Effector CD8-positive, alpha-beta T cell (primary cell): ENCODE results near the gene NOP16.

Source experiments
- DNase-seq: peaks from one replicate; lab custom pipeline; 2025; lab: John Stamatoyannopoulos, UW

The NOP16 gene

DNA sequence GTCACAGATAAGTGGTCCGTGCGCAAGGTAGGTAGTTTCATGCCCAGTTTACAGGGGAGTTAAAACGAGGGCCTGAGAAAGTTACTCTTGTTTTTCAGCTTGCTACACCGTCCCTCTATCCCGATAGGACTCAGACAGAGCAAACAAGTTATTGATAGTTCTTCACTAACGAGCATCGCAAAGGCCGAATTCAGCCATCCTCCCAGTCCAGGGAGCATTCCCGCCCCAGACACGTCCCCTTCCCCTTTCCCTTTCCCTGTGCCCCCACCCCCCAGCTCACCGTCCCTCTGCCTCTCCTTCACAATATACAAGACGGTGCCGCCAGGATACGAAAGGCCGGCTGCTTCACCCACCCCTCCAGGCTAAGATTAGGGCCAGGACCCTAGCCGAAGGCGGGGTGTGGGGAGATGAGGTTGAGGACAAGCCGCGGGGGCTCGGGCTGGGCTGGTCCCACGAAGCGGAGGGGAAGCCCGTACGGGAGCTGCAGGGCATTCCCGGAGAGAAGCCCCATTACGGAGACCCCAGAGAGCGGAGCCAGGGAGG is 27.4 kb downstream of the NOP16 start:
- DNase-seq = no peak

DNA sequence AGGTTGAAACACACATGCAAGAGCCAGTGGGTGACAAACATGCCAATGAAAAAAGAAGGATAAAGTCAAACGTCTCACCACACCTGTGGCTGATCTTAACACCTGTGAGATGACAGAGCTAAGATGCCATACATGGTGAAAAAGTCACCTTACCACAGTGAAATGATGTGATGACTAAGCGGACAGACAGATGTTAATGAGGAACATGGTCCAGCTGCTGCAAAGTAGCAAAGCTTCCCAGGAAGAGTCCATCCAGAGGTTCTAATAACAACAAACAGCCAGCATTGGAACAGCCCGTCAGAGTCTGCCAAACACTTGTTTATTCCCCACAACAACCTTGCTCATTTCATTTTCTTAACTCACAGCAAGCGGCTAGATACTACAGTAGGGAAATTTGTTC is 28.7 kb downstream of the NOP16 start:
- no peak for DNase-seq

DNA sequence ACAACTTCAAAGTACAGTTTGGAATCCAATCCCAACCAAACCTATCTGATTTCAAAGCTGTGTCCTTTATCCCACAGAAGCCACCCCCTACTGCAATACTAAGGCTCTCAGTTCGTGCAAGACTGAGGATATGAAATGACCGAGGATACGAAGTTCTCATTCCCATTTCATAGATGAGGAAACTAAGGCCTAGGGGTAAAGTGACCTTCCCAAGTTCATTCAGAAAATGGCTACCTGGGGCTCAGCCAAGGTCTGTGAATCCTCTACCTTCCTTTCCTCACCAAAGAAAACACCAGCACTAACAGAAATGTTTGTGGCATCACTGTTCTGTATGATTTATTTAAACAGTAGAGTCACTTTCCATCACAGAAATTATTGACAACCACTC is 32.2 kb downstream of the NOP16 start:
- no peak for DNase-seq

GRCh38 chr5:176355400-176356178 is 32.8 kb downstream of the NOP16 start:
- no peak for DNase-seq

GRCh38 chr5:176353533-176353932 is 34.9 kb downstream of the NOP16 start:
- DNase-seq = no peak

GRCh38 chr5:176352116-176352878 is 36.1 kb downstream of the NOP16 start:
- no peak for DNase-seq

DNA sequence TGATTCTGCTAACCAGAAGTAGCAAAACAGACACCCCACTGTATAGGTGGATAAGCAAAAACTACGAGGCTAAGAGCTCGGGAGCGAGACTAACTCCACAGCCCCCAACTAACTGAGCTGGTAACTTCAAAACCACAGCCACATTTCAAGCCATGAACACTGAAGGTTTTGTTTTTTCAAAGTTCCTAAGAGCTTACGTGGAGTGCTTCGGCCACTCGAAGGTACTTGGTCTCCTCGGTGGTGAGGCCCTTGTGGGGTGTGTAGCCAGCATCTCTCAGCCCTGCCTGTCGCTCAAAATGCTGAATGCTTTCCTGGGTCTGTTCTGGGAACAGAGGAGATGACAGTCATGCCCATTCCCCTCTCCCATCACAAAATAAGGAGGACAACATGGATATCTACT is 38.0 kb downstream of the NOP16 start:
- no peak for DNase-seq

DNA sequence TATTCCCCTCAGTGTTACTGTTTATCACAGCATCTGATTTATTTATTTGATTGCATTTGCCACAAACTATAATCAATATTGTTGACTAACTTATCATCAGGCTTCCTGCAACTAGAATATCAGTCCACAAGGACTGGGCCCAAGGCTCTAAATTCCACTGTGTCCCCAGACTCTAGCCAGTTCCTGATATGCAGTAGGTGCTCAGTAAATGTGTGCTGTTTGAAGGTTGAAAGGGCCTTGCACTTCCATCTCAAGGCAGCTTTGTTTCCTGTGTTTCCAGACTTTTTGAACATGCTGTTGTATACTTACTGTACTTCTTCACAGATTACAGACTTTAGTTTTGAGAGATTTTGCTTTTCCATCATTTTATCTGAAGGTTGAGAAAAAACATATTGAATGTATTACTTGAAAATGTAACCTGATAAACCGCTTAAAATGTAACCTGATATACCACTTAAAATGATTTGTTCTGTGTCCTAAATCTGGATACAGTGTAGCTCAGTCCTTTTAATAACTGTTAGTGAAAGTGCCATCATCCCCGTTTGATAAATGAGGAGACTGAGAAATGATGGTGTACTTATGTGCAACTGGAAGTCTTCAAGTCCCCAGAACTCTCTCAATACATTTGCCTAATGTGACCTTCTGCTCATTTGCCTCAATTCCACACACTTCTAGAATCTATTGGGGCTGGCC is 45.5 kb downstream of the NOP16 start:
- DNase-seq = no peak

DNA sequence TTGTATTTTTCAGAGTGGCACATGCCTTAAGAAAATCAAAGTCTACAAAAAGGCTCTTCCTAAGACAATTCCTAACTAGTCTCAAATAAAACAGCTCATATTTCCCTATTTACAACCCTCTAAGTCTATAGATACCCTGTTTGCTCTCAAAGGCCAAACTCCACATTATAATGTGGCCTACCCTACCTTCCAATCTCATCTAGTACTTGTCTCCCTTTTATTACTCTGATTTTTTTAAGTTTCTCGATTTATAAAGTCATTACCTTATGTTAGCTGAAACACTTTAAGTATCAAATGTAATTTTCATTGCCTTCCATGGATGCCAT is 46.3 kb downstream of the NOP16 start:
- no peak for DNase-seq

- no peak for DNase-seq
Observed at GRCh38 chr5:176341325-176342157, 46.9 kb downstream of the NOP16 start.

DNA sequence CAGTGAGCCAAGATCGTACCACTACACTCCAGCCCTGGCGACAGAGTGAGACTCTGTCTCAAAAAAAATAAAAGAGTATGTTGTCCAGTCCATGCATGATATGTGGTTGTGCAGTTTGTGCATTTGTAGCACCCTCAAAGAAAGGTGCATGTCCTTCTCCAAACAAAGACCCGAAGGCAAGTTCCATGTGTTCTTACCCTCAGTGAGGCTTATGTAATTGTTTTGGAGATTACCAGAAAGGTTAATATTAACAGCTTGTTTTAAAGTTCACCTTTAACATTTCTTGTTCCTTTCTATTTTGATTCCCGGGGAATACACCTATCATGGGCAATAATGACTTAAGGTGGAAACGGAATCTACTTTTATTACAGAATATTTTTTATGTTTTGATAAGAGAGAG is 49.1 kb downstream of the NOP16 start:
- no peak for DNase-seq

- DNase-seq = no peak
Observed at GRCh38 chr5:176337913-176338312, 50.5 kb downstream of the NOP16 start.

DNA sequence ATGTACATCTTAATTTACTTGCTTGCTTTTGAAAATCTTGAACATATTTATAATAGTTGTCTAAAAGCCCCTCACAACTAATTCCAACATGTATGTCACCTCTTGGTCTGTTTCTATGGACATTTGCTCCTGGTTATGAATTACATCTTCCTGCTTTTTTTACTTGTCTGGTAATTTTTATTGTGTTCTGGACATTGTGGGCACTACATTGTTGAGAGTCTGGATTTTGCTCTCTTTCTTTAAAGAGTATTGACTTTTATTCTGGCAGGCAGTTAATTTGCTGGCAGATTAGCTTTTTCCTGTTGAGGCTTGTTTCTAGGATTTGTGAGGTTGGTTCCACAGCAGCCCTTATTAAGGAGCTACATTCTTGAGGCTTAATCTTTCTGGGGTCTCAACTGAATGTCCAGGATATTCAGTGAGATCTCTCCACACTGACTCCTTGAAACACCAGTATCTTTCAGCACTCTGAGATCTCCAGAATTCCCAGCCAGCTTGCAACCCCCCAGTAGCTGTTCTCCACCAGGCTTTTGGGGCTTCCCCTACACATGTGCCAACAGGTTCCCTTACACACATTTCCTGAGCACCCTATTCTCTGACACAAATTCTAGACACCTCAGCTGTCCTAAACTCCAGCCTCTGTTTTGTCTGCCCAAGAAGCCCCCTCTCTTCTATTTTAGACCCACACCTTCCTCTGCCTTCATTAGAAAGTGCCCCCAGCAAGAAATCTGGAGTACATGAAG is 54.2 kb downstream of the NOP16 start:
- DNase-seq = no peak
